ENCODE results near the gene LPAR1. TPM values are rescaled to one million over a fixed set of nuclear protein-coding genes. Genes with fewer than 3 reads are reported as not detected.

Gene LPAR1
- total and polyA plus RNA-seq, 2 donors (not counting 1 experiment from before 2014, with no cell fraction given), result 0.06 TPM; not detected in 1

DNA sequence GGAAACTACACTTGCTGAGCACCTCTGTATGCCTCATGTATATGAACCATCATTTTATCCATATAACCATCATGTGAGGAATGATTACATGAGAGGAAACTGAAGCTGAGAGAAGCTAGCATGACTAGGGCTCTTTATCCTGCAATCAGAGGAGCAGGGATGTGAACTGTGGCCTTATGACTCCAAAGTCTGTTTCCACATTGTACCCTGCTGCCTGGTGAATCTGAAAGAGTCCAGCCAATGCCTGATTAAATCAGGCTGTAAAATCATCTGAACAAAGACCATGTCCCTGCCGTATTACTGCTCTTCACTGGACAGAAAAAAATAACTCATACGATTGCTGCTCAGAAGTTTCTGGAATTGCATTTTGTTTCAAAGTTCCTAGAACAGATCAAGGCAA is 67.0 kb downstream of the LPAR1 start:
- Histone ChIP-seq H3K79me2 (ENCODE audit: control insufficient read depth, insufficient read depth, low read length) (no peaks in the 10 kb centered on the region), H2AFZ (ENCODE audit: insufficient read depth, low read depth, low read length, poor library complexity, severe bottlenecking) (no peak overlapping the region), H3K9ac (ENCODE audit: low read length) (no peak overlapping the region), H3K27ac (ENCODE audit: low read length in 2 of 2) (no peak overlapping the region), H3K9me3 (ENCODE audit: control extremely low read depth in 1 of 3, control insufficient read depth in 2 of 3, insufficient read depth in 1 of 3, low read length in 2 of 3) (no peaks in the 10 kb centered on the region), H3K4me1 (ENCODE audit: control insufficient read depth in 2 of 2, insufficient read depth in 2 of 2, low read length in 2 of 2) (no peaks in the 10 kb centered on the region), H3K4me2 (replicated peaks; ENCODE audit: low read depth, low read length, poor library complexity, severe bottlenecking) (no peak overlapping the region), H3K36me3 (replicated peaks in 1 of 2; ENCODE audit: control extremely low read depth in 1 of 2, control insufficient read depth in 1 of 2, extremely low read depth in 1 of 2, insufficient read depth in 2 of 2, low read length in 1 of 2) (no peaks in the 10 kb centered on the region), H4K20me1 (ENCODE audit: control insufficient read depth, insufficient read depth, low read length, poor library complexity, severe bottlenecking) (no peaks in the 10 kb centered on the region), H3K4me3 (ENCODE audit: control extremely low read depth in 1 of 5, extremely low read depth in 1 of 5, insufficient read depth in 1 of 5, low read depth in 2 of 5, low read length in 4 of 5) (no peak overlapping the region), H3K27me3 (replicated peaks in 1 of 4; ENCODE audit: control extremely low read depth in 1 of 4, control insufficient read depth in 3 of 4, insufficient read depth in 4 of 4, low read length in 3 of 4) (no peaks in the 10 kb centered on the region)
- Mint-ChIP-seq H3K27ac (no peak overlapping the region), H3K4me3 (no peak overlapping the region), H3K27me3 (no peaks in the 10 kb centered on the region), H3K9me3 (ENCODE audit: insufficient read depth) (no peaks in the 10 kb centered on the region), H3K4me1 (no peaks in the 10 kb centered on the region)
- ATAC-seq (ENCODE audit: low read depth) (no peak), DNase-seq (no peak)
- 100% methylated on average over 1 of the region's 2 CpGs for WGBS (ENCODE audit: insufficient coverage)
- ChIA-PET POLR2A (no interaction called here), CTCF (no interaction called here)
- intact Hi-C loops (cut with micrococcal nuclease), result no loop called here
- TF ChIP-seq EZH2 (IDR thresholded peaks at IDR 0.05; ENCODE audit: borderline replicate concordance, insufficient read depth, low read depth, low read length, poor library complexity, severe bottlenecking), result no peak
- TF ChIP-seq, protein P1, sequence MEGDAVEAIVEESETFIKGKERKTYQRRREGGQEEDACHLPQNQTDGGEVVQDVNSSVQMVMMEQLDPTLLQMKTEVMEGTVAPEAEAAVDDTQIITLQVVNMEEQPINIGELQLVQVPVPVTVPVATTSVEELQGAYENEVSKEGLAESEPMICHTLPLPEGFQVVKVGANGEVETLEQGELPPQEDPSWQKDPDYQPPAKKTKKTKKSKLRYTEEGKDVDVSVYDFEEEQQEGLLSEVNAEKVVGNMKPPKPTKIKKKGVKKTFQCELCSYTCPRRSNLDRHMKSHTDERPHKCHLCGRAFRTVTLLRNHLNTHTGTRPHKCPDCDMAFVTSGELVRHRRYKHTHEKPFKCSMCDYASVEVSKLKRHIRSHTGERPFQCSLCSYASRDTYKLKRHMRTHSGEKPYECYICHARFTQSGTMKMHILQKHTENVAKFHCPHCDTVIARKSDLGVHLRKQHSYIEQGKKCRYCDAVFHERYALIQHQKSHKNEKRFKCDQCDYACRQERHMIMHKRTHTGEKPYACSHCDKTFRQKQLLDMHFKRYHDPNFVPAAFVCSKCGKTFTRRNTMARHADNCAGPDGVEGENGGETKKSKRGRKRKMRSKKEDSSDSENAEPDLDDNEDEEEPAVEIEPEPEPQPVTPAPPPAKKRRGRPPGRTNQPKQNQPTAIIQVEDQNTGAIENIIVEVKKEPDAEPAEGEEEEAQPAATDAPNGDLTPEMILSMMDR (IDR thresholded peaks at IDR 0.05), result no peak

DNA sequence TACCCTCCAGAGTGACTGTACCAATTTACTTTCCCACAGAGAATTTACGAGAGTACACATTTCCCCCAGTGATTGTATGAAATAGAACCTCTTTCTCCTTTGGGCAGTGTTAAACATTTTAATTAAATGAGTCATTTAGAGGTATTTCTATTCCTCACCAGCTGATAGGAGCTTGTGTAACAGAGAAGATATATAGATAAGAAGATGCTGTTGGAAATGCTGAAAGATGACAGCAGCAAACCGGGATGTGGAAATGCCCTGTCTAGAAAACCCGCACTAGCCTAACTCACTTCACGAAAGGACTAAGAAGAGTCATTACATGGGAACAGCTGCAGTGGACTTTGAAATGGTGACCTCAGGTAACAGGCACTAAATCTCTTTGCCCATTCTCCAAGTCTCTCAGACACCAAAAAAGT is 68.3 kb downstream of the LPAR1 start:
- no peaks in the 10 kb centered on the region for H3K9me3 ChIP-seq (ENCODE audit: control extremely low read depth in 1 of 3, control insufficient read depth in 2 of 3, insufficient read depth in 1 of 3, low read length in 2 of 3)
- 94% methylated on average over 3 of the region's 4 CpGs for WGBS (ENCODE audit: insufficient coverage)
- no peak overlapping the region for H3K4me3 Mint-ChIP-seq
- no peaks in the 10 kb centered on the region for H3K27me3 ChIP-seq (replicated peaks in 1 of 4; ENCODE audit: control extremely low read depth in 1 of 4, control insufficient read depth in 3 of 4, insufficient read depth in 4 of 4, low read length in 3 of 4)
- no peak overlapping the region for H2AFZ ChIP-seq (ENCODE audit: insufficient read depth, low read depth, low read length, poor library complexity, severe bottlenecking)
- ChIA-PET CTCF (no interaction called here), POLR2A (no interaction called here)
- H3K79me2 ChIP-seq (ENCODE audit: control insufficient read depth, insufficient read depth, low read length), result no peaks in the 10 kb centered on the region
- intact Hi-C loops (cut with micrococcal nuclease), result no loop called here
- H3K27ac Mint-ChIP-seq, result no peak overlapping the region
- no peaks in the 10 kb centered on the region for H3K4me1 Mint-ChIP-seq
- no peak for ATAC-seq (ENCODE audit: low read depth)
- no peak for TF ChIP-seq EZH2 (IDR thresholded peaks at IDR 0.05; ENCODE audit: borderline replicate concordance, insufficient read depth, low read depth, low read length, poor library complexity, severe bottlenecking)
- TF ChIP-seq, protein P1 (IDR thresholded peaks at IDR 0.05), result no peak
- no peak overlapping the region for H3K4me2 ChIP-seq (replicated peaks; ENCODE audit: low read depth, low read length, poor library complexity, severe bottlenecking)
- no peaks in the 10 kb centered on the region for H3K9me3 Mint-ChIP-seq (ENCODE audit: insufficient read depth)
- DNase-seq, result no peak
- H3K9ac ChIP-seq (ENCODE audit: low read length), result no peak overlapping the region
- H3K27me3 Mint-ChIP-seq, result no peaks in the 10 kb centered on the region
- no peak overlapping the region for H3K4me3 ChIP-seq (ENCODE audit: control extremely low read depth in 1 of 5, extremely low read depth in 1 of 5, insufficient read depth in 1 of 5, low read depth in 2 of 5, low read length in 4 of 5)
- no peak overlapping the region for H3K27ac ChIP-seq (ENCODE audit: low read length in 2 of 2)
- H3K36me3 ChIP-seq (replicated peaks in 1 of 2; ENCODE audit: control extremely low read depth in 1 of 2, control insufficient read depth in 1 of 2, extremely low read depth in 1 of 2, insufficient read depth in 2 of 2, low read length in 1 of 2), result no peaks in the 10 kb centered on the region
- H3K4me1 ChIP-seq (ENCODE audit: control insufficient read depth in 2 of 2, insufficient read depth in 2 of 2, low read length in 2 of 2), result no peaks in the 10 kb centered on the region
- H4K20me1 ChIP-seq (ENCODE audit: control insufficient read depth, insufficient read depth, low read length, poor library complexity, severe bottlenecking), result no peaks in the 10 kb centered on the region

Data from B cell (primary cell).